Type B pancreatic cell (in vitro differentiated cells): Measurements from ENCODE around the gene MUC4. TPM values are rescaled to one million over a fixed set of nuclear protein-coding genes. Genes with fewer than 3 reads are reported as not detected.

Source experiments
- DNase-seq: peaks from one replicate; pipeline ENCODE4 v3.0.0; 2021; ENCODE audit warnings: mixed read lengths; ENCODE audit not compliant: unreplicated experiment; ENCODE audit errors: extremely low spot score
- H3K27ac Mint-ChIP-seq: 2 replicates; pipeline ENCODE4 v1.8.0; 2021; ENCODE audit warnings: mild to moderate bottlenecking, mixed read lengths
- H3K27me3 Mint-ChIP-seq: 2 replicates; pipeline ENCODE4 v1.8.0; 2021; ENCODE audit warnings: mixed read lengths
- H3K36me3 Mint-ChIP-seq: 2 replicates; pipeline ENCODE4 v1.8.0; 2021; ENCODE audit warnings: mixed read lengths
- H3K4me1 Mint-ChIP-seq: one replicate; pipeline ENCODE4 v1.8.0; 2021; ENCODE audit warnings: mixed read lengths; ENCODE audit not compliant: unreplicated experiment
- H3K4me3 Mint-ChIP-seq: 2 replicates; pipeline ENCODE4 v1.8.0; 2021; ENCODE audit warnings: mild to moderate bottlenecking, mixed read lengths
- H3K9me3 Mint-ChIP-seq: 2 replicates; pipeline ENCODE4 v1.8.0; 2021; ENCODE audit warnings: mixed read lengths
- CTCF ChIP-seq: fragments of 200-600 bp; sonication (generic); conservative IDR thresholded peaks from 2 replicates; pipeline ENCODE4 v1.5.0; 2021; ENCODE audit warnings: antibody characterized with exemption, mild to moderate bottlenecking
- total RNA-seq: library from RNA; stranded (reverse); gene quantifications from 2 replicates; pipeline ENCODE4 v1.2.1, GENCODE V29; 2021; ENCODE audit warnings: low replicate concordance

Gene MUC4
- total RNA-seq, 1 donor from 2014 or later, result 2.4 TPM

DNA sequence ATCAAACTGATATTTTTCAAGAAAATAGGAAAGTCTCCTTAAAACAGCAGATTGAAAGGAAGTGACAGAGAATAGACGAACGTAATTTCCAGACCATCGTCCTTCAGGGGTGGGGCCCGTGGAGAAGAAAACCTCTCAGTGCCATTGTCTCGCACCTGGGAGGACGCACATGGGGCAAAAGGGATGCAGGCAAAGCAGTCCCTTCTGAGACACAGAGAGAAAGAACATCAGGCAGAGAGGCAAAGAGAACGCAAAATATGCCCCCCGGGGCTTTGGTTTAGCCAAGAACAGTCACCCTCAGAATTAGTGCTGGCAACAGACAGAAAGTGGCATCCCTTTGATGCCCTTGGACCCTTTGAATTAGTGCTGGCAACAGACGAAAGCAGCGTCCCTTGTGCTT is 53.9 kb downstream of the MUC4 start:
- TF ChIP-seq CTCF, result no peak

DNA sequence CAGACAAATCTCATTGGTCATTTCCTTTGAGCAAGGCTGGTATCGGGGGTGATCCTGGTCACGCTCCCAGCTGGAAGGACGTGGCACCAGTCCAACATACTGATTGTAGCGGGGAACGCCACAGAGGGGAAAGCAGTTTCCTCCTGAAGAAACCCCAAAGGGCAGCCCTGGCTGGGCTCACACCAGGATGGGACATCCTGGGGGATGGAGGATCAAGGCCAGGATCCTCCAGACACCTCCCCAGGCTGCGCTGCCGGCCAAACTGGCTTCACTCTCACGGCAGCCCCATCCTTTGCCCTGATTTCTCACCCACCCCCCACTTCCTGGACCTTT is 54.3 kb downstream of the MUC4 start:
- H3K27me3 Mint-ChIP-seq, result peaks cover 4% of the 10 kb centered on the region

More for the DNA sequence above, 53.9 kb downstream of the MUC4 start:
- H3K4me3 Mint-ChIP-seq, result no peak overlapping the region
- H3K4me1 Mint-ChIP-seq, result no peaks in the 10 kb centered on the region
- DNase-seq, result no peak
- H3K27me3 Mint-ChIP-seq, result peaks cover 4% of the 10 kb centered on the region
- no peaks in the 10 kb centered on the region for H3K36me3 Mint-ChIP-seq
- H3K27ac Mint-ChIP-seq, result no peak overlapping the region
- no peaks in the 10 kb centered on the region for H3K9me3 Mint-ChIP-seq

GRCh38 chr3:195755791-195756676 is 55.7 kb downstream of the MUC4 start:
- Mint-ChIP-seq H3K27ac (no peak overlapping the region), H3K36me3 (no peaks in the 10 kb centered on the region), H3K4me3 (no peak overlapping the region), H3K9me3 (no peaks in the 10 kb centered on the region), H3K27me3 (peaks cover 4% of the 10 kb centered on the region), H3K4me1 (no peaks in the 10 kb centered on the region)
- DNase-seq, result no peak
- TF ChIP-seq CTCF, result no peak

More for the DNA sequence above, 54.3 kb downstream of the MUC4 start:
- H3K4me1 Mint-ChIP-seq, result no peaks in the 10 kb centered on the region
- no peak for DNase-seq
- H3K9me3 Mint-ChIP-seq, result no peaks in the 10 kb centered on the region
- H3K27ac Mint-ChIP-seq, result no peak overlapping the region
- no peaks in the 10 kb centered on the region for H3K36me3 Mint-ChIP-seq
- TF ChIP-seq CTCF, result no peak
- H3K4me3 Mint-ChIP-seq, result no peak overlapping the region

- TF ChIP-seq CTCF, result no peak
- H3K36me3 Mint-ChIP-seq, result no peaks in the 10 kb centered on the region
- H3K27ac Mint-ChIP-seq, result no peak overlapping the region
- no peaks in the 10 kb centered on the region for H3K9me3 Mint-ChIP-seq
- no peak overlapping the region for H3K4me3 Mint-ChIP-seq
- DNase-seq, result no peak
- H3K4me1 Mint-ChIP-seq, result no peaks in the 10 kb centered on the region
- H3K27me3 Mint-ChIP-seq, result peaks cover 4% of the 10 kb centered on the region
These were observed 56.3 kb downstream of the MUC4 start for GRCh38 chr3:195755391-195755790.

- H3K27ac Mint-ChIP-seq, result no peak overlapping the region
- no peaks in the 10 kb centered on the region for H3K36me3 Mint-ChIP-seq
- TF ChIP-seq CTCF, result no peak
- peaks cover 4% of the 10 kb centered on the region for H3K27me3 Mint-ChIP-seq
- no peaks in the 10 kb centered on the region for H3K9me3 Mint-ChIP-seq
- no peaks in the 10 kb centered on the region for H3K4me1 Mint-ChIP-seq
- DNase-seq, result no peak
- no peak overlapping the region for H3K4me3 Mint-ChIP-seq
These were observed 56.8 kb downstream of the MUC4 start for GRCh38 chr3:195754906-195755305.
